Tibial nerve (tissue), 4 donors: ENCODE data around the gene TMEM191C.
"Not testable (repeated sequence)": the region's sequence is repeated elsewhere in the genome, so short reads cannot be mapped to it uniquely, and the experiment has no call there.

ENCODE experiments used
- CTCF ChIP-seq, 5 experiments: fragments of 200-600 bp in 3 of 5; fragments of 450-650 bp in 2 of 5; sonication (generic) in 3 of 5; IDR thresholded peaks; one replicate each; pipeline ENCODE4 v1.5.1; 2016 to 2019; ENCODE audit warnings: antibody characterized with exemption in 5 of 5, mild to moderate bottlenecking in 3 of 5, moderate library complexity in 2 of 5
- EP300 ChIP-seq, 2 donors: sonication (generic); formaldehyde crosslinking; IDR thresholded peaks; one replicate each; pipeline ENCODE4 v1.6.1; 2017; ENCODE audit warnings: antibody characterized with exemption in 2 of 2, mild to moderate bottlenecking in 1 of 2
- POLR2A ChIP-seq, 2 donors: fragments of 450-650 bp; IDR thresholded peaks; one replicate each; pipeline ENCODE4 v1.6.1; 2017; ENCODE audit warnings: antibody characterized with exemption in 2 of 2, mild to moderate bottlenecking in 2 of 2, moderate library complexity in 2 of 2

GRCh38 chr22:21512022-21512421, 44.8 kb downstream of the TMEM191C start:
- TF ChIP-seq CTCF, POLR2A, EP300 (IDR thresholded peaks at IDR 0.05): not testable (repeated sequence)
